ENCODE results near the gene EFNA2. TPM values are rescaled to one million over a fixed set of nuclear protein-coding genes. Genes with fewer than 3 reads are reported as not detected.
A peak's percentile ranks its signal among the peaks of the same experiment; 100 is the strongest.

EFNA2 gene
- total RNA-seq, 4 donors from 2014 or later, result not detected

GRCh38 chr19:1249990-1250436, 35.7 kb upstream of the EFNA2 start:
- peaks cover 15 to 39% (median 32%) of the 10 kb centered on the region in 4 donors for H3K36me3 ChIP-seq
- intact Hi-C loops (cut with DNase I), result no loop called here
- no peaks in the 10 kb centered on the region for H3K9me3 ChIP-seq
- WGBS, result 0% methylated on average over 5 of the region's 67 CpGs
- no peak for DNase-seq (ENCODE audit: extremely low spot score)
- peak overlapping the region; percentile 99 to 100 (median 100) for H3K27ac ChIP-seq (replicated peaks in 1 of 4)
- H3K4me1 ChIP-seq, result peaks cover 52 to 81% (median 71%) of the 10 kb centered on the region in 4 donors
- TF ChIP-seq POLR2AphosphoS5 (IDR thresholded peaks at IDR 0.05) (no peak), CTCF (IDR thresholded peaks at IDR 0.05) (no peak), POLR2A (IDR thresholded peaks at IDR 0.05; ENCODE audit: low read depth) (no peak), EP300 (IDR thresholded peaks at IDR 0.05) (no peak)
- peak overlapping the region; percentile 77 to 89 (median 82) for H3K4me3 ChIP-seq
- H3K27me3 ChIP-seq, result peaks cover 0 to 3% (median 0%) of the 10 kb centered on the region in 4 donors

- H3K36me3 ChIP-seq, result peaks cover 21 to 45% (median 39%) of the 10 kb centered on the region in 4 donors
- intact Hi-C loops (cut with DNase I), result no loop called here
- peak in 1 of 2 donors; percentile 3 for TF ChIP-seq POLR2AphosphoS5 (IDR thresholded peaks at IDR 0.05)
- TF ChIP-seq EP300 (IDR thresholded peaks at IDR 0.05), result no peak
- H3K9me3 ChIP-seq, result no peaks in the 10 kb centered on the region
- peaks cover 0 to 3% (median 0%) of the 10 kb centered on the region in 4 donors for H3K27me3 ChIP-seq
- peak overlapping the region; percentile 99 to 100 (median 100) for H3K27ac ChIP-seq (replicated peaks in 1 of 4)
- H3K4me3 ChIP-seq, result peak overlapping the region; percentile 77 to 89 (median 82)
- no peak for DNase-seq (ENCODE audit: extremely low spot score)
- peaks cover 52 to 81% (median 71%) of the 10 kb centered on the region in 4 donors for H3K4me1 ChIP-seq
- WGBS, result 0% methylated on average over 4 of the region's 90 CpGs
Measured at GRCh38 chr19:1250437-1251260, 35.0 kb upstream of the EFNA2 start.

GRCh38 chr19:1251330-1252220, 34.1 kb upstream of the EFNA2 start:
- Histone ChIP-seq H3K4me1 (peaks cover 52 to 81% (median 71%) of the 10 kb centered on the region in 4 donors), H3K4me3 (peak overlapping the region; percentile 77 to 89 (median 82)), H3K9me3 (no peaks in the 10 kb centered on the region), H3K36me3 (peaks cover 31 to 55% (median 47%) of the 10 kb centered on the region in 4 donors), H3K27ac (replicated peaks in 1 of 4) (peak overlapping the region; percentile 99 to 100 (median 100)), H3K27me3 (peaks cover 0 to 3% (median 0%) of the 10 kb centered on the region in 4 donors)
- DNase-seq (ENCODE audit: extremely low spot score), result no peak
- intact Hi-C loops (cut with DNase I), result no loop called here
- TF ChIP-seq POLR2A (IDR thresholded peaks at IDR 0.05; ENCODE audit: low read depth), result no peak
- peak in 1 of 2 donors; percentile 54 for TF ChIP-seq POLR2AphosphoS5 (IDR thresholded peaks at IDR 0.05)
- WGBS, result 3% methylated on average over 4 of the region's 41 CpGs

- peak overlapping the region; percentile 99 to 100 (median 100) for H3K27ac ChIP-seq (replicated peaks in 1 of 4)
- intact Hi-C loops (cut with DNase I), result no loop called here
- H3K4me1 ChIP-seq, result peaks cover 52 to 81% (median 73%) of the 10 kb centered on the region in 4 donors
- no peak for TF ChIP-seq POLR2A (IDR thresholded peaks at IDR 0.05; ENCODE audit: low read depth)
- peak; percentile 77 to 80 for TF ChIP-seq POLR2AphosphoS5 (IDR thresholded peaks at IDR 0.05)
- no peak for TF ChIP-seq EP300 (IDR thresholded peaks at IDR 0.05)
- no peak for TF ChIP-seq CTCF (IDR thresholded peaks at IDR 0.05)
- peak overlapping the region; percentile 77 to 89 (median 82) for H3K4me3 ChIP-seq
- no peaks in the 10 kb centered on the region for H3K9me3 ChIP-seq
- peaks cover 36 to 62% (median 55%) of the 10 kb centered on the region in 4 donors for H3K36me3 ChIP-seq
- peak; percentile 98 for DNase-seq (ENCODE audit: extremely low spot score)
- WGBS, result 0% methylated on average over 20 of the region's 30 CpGs
- H3K27me3 ChIP-seq, result peaks cover 0 to 3% (median 0%) of the 10 kb centered on the region in 4 donors
Measured at GRCh38 chr19:1252221-1252820, 33.4 kb upstream of the EFNA2 start.

GRCh38 chr19:1252821-1253513, 32.7 kb upstream of the EFNA2 start:
- WGBS, result 0% methylated on average over 7 of the region's 26 CpGs
- intact Hi-C loops (cut with DNase I), result no loop called here
- peak overlapping the region; percentile 99 to 100 (median 100) for H3K27ac ChIP-seq (replicated peaks in 1 of 4)
- peaks cover 36 to 68% (median 61%) of the 10 kb centered on the region in 4 donors for H3K36me3 ChIP-seq
- peak; percentile 98 for DNase-seq (ENCODE audit: extremely low spot score)
- H3K9me3 ChIP-seq, result no peaks in the 10 kb centered on the region
- peaks cover 0 to 3% (median 0%) of the 10 kb centered on the region in 4 donors for H3K27me3 ChIP-seq
- TF ChIP-seq EP300 (IDR thresholded peaks at IDR 0.05), result peak; percentile 29
- TF ChIP-seq CTCF (IDR thresholded peaks at IDR 0.05), result peak in 1 of 3 experiments; percentile 30
- peak; percentile 48 to 77 for TF ChIP-seq POLR2AphosphoS5 (IDR thresholded peaks at IDR 0.05)
- no peak for TF ChIP-seq POLR2A (IDR thresholded peaks at IDR 0.05; ENCODE audit: low read depth)
- H3K4me3 ChIP-seq, result peak overlapping the region; percentile 77 to 89 (median 82)
- peaks cover 52 to 81% (median 73%) of the 10 kb centered on the region in 4 donors for H3K4me1 ChIP-seq
